Lower leg skin (tissue), 3 donors: ENCODE measurements around the gene GTF2F1.

Experiments used
- POLR2A ChIP-seq, 2 donors: fragments of 450-650 bp; IDR thresholded peaks; one replicate each; pipeline ENCODE4 v1.6.1; 2016 to 2017; ENCODE audit warnings: antibody characterized with exemption in 2 of 2, mild to moderate bottlenecking in 1 of 2, moderate library complexity in 1 of 2
- TF ChIP-seq, protein P1 (sequence below), 3 donors: fragments of 450-650 bp; IDR thresholded peaks; one replicate each; pipeline ENCODE4 v1.5.1; 2016; ENCODE audit warnings: antibody characterized with exemption in 3 of 3, mild to moderate bottlenecking in 3 of 3, moderate library complexity in 2 of 3

DNA sequence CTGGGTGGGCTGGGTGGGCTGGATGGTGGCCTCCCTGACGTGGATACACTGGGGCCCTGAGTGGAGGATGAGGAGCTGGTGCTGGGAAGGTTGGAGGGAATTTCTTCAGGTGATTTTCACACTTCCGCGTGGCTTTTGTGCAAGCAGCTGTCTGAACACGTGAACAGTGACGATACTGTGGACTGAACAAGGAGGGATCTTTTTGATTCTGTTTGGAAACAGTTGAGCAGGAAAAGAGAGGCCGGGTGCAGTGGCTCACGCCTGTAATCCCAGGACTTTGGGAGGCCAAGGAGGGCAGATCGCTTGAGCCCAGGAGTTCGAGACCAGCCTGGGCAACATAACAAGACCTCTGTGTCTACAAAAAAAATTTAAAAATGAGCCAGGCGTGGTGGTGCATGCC lies 9.1 kb upstream of the GTF2F1 start:
- TF ChIP-seq, protein P1, sequence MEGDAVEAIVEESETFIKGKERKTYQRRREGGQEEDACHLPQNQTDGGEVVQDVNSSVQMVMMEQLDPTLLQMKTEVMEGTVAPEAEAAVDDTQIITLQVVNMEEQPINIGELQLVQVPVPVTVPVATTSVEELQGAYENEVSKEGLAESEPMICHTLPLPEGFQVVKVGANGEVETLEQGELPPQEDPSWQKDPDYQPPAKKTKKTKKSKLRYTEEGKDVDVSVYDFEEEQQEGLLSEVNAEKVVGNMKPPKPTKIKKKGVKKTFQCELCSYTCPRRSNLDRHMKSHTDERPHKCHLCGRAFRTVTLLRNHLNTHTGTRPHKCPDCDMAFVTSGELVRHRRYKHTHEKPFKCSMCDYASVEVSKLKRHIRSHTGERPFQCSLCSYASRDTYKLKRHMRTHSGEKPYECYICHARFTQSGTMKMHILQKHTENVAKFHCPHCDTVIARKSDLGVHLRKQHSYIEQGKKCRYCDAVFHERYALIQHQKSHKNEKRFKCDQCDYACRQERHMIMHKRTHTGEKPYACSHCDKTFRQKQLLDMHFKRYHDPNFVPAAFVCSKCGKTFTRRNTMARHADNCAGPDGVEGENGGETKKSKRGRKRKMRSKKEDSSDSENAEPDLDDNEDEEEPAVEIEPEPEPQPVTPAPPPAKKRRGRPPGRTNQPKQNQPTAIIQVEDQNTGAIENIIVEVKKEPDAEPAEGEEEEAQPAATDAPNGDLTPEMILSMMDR (IDR thresholded peaks at IDR 0.05) = no peak
- no peak for TF ChIP-seq POLR2A (IDR thresholded peaks at IDR 0.05)
